ENCODE results near the gene MAVS.
A peak's percentile ranks its signal among the peaks of the same experiment; 100 is the strongest.
"Not testable (repeated sequence)": the region's sequence is repeated elsewhere in the genome, so short reads cannot be mapped to it uniquely, and the experiment has no call there.

MAVS gene

GRCh38 chr20:3815703-3816315 is 30.8 kb upstream of the MAVS start:
- peak; percentile 62 for DNase-seq

- DNase-seq: no peak
Observed at GRCh38 chr20:3818155-3819151, 28.2 kb upstream of the MAVS start.

- no peak for DNase-seq
Observed at GRCh38 chr20:3819411-3820047, 27.1 kb upstream of the MAVS start.

- peak; percentile 93 for DNase-seq
Observed at GRCh38 chr20:3820048-3820900, 26.4 kb upstream of the MAVS start, which contains the start of gene AP5S1. AP5S1 (plus strand) TSS chr20:3820547; CDS start chr20:3822118, 1,571 bp downstream.

GRCh38 chr20:3820901-3821727 is 25.5 kb upstream of the MAVS start:
- no peak for DNase-seq

GRCh38 chr20:3821996-3822395 is 24.6 kb upstream of the MAVS start:
- DNase-seq: no peak

- DNase-seq: no peak
Observed at GRCh38 chr20:3823881-3824280, 22.8 kb upstream of the MAVS start.

GRCh38 chr20:3825526-3825925 is 21.1 kb upstream of the MAVS start:
- DNase-seq: no peak

- DNase-seq: no peak
Observed at GRCh38 chr20:3826420-3826819, 20.2 kb upstream of the MAVS start.

- DNase-seq: no peak
Observed at GRCh38 chr20:3828798-3829197, 17.8 kb upstream of the MAVS start.

GRCh38 chr20:3829891-3830290 is 16.7 kb upstream of the MAVS start:
- not testable (repeated sequence) for DNase-seq

- no peak for DNase-seq
Observed at GRCh38 chr20:3836132-3836531, 10.5 kb upstream of the MAVS start.

- no peak for DNase-seq
Observed at GRCh38 chr20:3839328-3839727, 7.3 kb upstream of the MAVS start.

- DNase-seq: not testable (repeated sequence)
Observed at GRCh38 chr20:3840201-3840600, 6.4 kb upstream of the MAVS start.

GRCh38 chr20:3842348-3842930 is 4.2 kb upstream of the MAVS start:
- DNase-seq: no peak

GRCh38 chr20:3843490-3843889 is 3.1 kb upstream of the MAVS start:
- DNase-seq: no peak

GRCh38 chr20:3843990-3844619 is 2.5 kb upstream of the MAVS start:
- not testable (repeated sequence) for DNase-seq

- no peak for DNase-seq
Observed at GRCh38 chr20:3846378-3846739, 275 bp upstream of the MAVS start.

GRCh38 chr20:3847429-3847940 is 851 bp downstream of the MAVS start:
- no peak for DNase-seq

- no peak for DNase-seq
Observed at GRCh38 chr20:3848565-3848964, 1.9 kb downstream of the MAVS start.

- no peak for DNase-seq
Observed at GRCh38 chr20:3854462-3854871, 7.8 kb downstream of the MAVS start.
